Measurements from ENCODE around the gene ABHD14A.
A peak's percentile ranks its signal among the peaks of the same experiment; 100 is the strongest.
"Not testable (repeated sequence)": the region's sequence is repeated elsewhere in the genome, so short reads cannot be mapped to it uniquely, and the experiment has no call there.

The ABHD14A gene

GRCh38 chr3:51974963-51975851, at the start of gene ABHD14A:
Gene ABHD14A (plus strand): TSS chr3:51975064. CDS start chr3:51975136, 72 bp downstream.
- peak in 1 of 2 donors; percentile 54 for DNase-seq (ENCODE audit: extremely low read depth in 1 of 2, low read depth in 1 of 2)

GRCh38 chr3:51927061-51927977, 47.5 kb upstream of the ABHD14A start:
- no peak for DNase-seq (ENCODE audit: extremely low read depth in 1 of 2, low read depth in 1 of 2)

GRCh38 chr3:51928438-51928837, 46.4 kb upstream of the ABHD14A start:
- DNase-seq (ENCODE audit: extremely low read depth in 1 of 2, low read depth in 1 of 2): no peak

GRCh38 chr3:51928981-51929380, 45.9 kb upstream of the ABHD14A start:
- not testable (repeated sequence) for DNase-seq (ENCODE audit: extremely low read depth in 1 of 2, low read depth in 1 of 2)

- no peak for DNase-seq (ENCODE audit: extremely low read depth in 1 of 2, low read depth in 1 of 2)
Observed at GRCh38 chr3:51929420-51930003, 45.4 kb upstream of the ABHD14A start.

- DNase-seq (ENCODE audit: extremely low read depth in 1 of 2, low read depth in 1 of 2): no peak
Observed at GRCh38 chr3:51930439-51930838, 44.4 kb upstream of the ABHD14A start.

- DNase-seq (ENCODE audit: extremely low read depth in 1 of 2, low read depth in 1 of 2): no peak
Observed at GRCh38 chr3:51931756-51932155, 43.1 kb upstream of the ABHD14A start.

- no peak for DNase-seq (ENCODE audit: extremely low read depth in 1 of 2, low read depth in 1 of 2)
Observed at GRCh38 chr3:51932471-51933370, 42.1 kb upstream of the ABHD14A start.

GRCh38 chr3:51933471-51934138, 41.3 kb upstream of the ABHD14A start:
- no peak for DNase-seq (ENCODE audit: extremely low read depth in 1 of 2, low read depth in 1 of 2)

- DNase-seq (ENCODE audit: extremely low read depth in 1 of 2, low read depth in 1 of 2): no peak
Observed at GRCh38 chr3:51934139-51934850, 40.6 kb upstream of the ABHD14A start.

- no peak for DNase-seq (ENCODE audit: extremely low read depth in 1 of 2, low read depth in 1 of 2)
Observed at GRCh38 chr3:51934991-51935885, 39.6 kb upstream of the ABHD14A start.

GRCh38 chr3:51935886-51936755, 38.7 kb upstream of the ABHD14A start:
- no peak for DNase-seq (ENCODE audit: extremely low read depth in 1 of 2, low read depth in 1 of 2)

- no peak for DNase-seq (ENCODE audit: extremely low read depth in 1 of 2, low read depth in 1 of 2)
Observed at GRCh38 chr3:51937014-51937413, 37.9 kb upstream of the ABHD14A start.

- DNase-seq (ENCODE audit: extremely low read depth in 1 of 2, low read depth in 1 of 2): no peak
Observed at GRCh38 chr3:51937611-51938450, 37.0 kb upstream of the ABHD14A start.

- no peak for DNase-seq (ENCODE audit: extremely low read depth in 1 of 2, low read depth in 1 of 2)
Observed at GRCh38 chr3:51938780-51939425, 36.0 kb upstream of the ABHD14A start.

Measured in activated CD8-positive, alpha-beta memory T cell treated with anti-CD3 and anti-CD28 coated beads for 1 hour (primary cell).